ENCODE measurements around the gene PAFAH1B1. TPM values are rescaled to one million over a fixed set of nuclear protein-coding genes. Genes with fewer than 3 reads are reported as not detected.

The PAFAH1B1 gene
- total and polyA plus RNA-seq, 10 of the 15 experiments (the other 5 are each of a cell fraction or from before 2014, with no cell fraction given) = 28.9 to 107 (median 49.1) TPM

DNA sequence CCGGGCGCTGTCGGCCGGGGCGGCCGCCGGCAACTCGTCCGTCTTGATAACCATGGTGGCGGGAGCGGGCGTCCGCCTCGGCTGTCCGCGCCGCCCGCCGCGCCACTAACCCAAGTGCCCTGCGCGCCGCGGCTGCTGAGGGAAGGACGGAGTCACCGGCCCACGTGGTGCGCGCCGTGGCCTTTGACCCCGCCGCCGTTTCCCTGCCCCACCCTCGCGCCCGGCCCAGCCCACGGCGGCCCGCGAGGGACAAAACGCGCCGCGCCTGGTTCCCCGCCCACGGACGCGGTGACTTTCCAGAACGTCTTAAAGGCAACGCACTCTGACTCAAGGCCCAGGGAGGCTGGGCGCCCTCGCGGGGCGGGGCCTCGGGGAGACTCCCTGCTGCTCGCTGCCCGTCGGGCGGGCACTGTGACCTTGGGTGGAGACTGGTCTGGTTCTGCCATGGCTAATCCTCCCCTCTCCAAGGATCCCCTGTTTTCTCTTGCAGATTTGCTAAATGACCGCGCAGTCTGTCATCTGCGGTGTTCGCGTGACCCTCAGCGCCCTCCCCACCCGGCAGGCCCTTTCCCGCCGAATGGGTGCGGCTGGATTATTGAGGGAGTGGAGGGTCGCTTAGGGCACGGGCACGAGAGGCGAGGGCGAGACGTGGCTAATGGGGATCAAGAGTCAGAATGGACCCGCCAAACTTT, 118.3 kb downstream of the PAFAH1B1 start, which contains the start of gene CLUH (continued):
- TF ChIP-seq HSF1 (IDR thresholded peaks at IDR 0.05; ENCODE audit: low read depth, low read length) (no peak; the same call in 1 of the 2 replicates), NR2C2 (IDR thresholded peaks at IDR 0.05; ENCODE audit: borderline replicate concordance, control insufficient read depth, insufficient read length, low read depth) (peak; percentile 81), SIN3A (IDR thresholded peaks at IDR 0.05; ENCODE audit: low read depth, low read length) (peak; percentile 95), HCFC1 (IDR thresholded peaks at IDR 0.05; ENCODE audit: low read length) (peak; percentile 77), MYC (IDR thresholded peaks at IDR 0.05; ENCODE audit: insufficient read depth, insufficient read length, insufficient replicate concordance, low read length, severe bottlenecking) (no peak)

DNA sequence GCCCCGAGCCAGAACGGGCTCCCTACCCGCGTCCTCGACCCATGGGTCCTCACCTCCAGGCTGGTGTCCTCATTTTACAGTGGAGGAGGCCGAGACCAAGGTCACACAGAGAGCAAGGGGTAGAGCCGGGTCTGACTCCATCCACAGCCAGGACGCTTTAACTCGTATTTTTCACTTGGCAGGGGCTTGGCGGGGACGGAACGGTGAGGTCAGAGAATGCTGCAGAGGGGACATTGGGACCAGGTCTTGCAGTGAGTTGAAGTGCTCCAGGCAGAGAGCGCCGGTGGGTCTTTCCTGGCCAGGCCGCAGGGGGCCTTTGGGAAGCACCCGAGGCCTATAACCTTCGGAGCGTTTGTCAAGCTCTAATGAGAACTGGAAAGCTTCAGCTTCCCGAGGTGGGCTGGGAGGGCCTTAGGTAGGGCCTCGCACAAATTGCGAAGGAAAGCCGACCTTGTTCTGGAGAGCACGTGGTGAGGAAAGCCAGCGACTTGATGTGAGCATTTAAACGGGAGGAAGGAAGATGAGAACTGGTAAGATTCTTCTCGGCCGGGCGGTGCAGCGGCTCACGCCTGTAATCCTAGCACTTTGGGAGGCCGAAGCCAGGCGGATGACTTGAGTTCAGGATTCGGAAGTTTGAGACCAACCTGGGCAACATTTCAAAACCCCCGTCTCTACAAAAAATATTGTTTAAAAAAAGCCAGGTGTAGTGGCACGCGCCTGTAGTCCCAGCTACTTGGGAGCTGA, 119.0 kb downstream of the PAFAH1B1 start:
- Histone ChIP-seq H3K79me2 (ENCODE audit: control insufficient read depth, insufficient read depth, low read length) (peaks cover 48% of the 10 kb centered on the region), H3K4me1 (ENCODE audit: control insufficient read depth, insufficient read depth, low read length) (peaks cover 20% of the 10 kb centered on the region), H3K9ac (ENCODE audit: control insufficient read depth, insufficient read depth, low read length) (peak overlapping the region; percentile 79), H3K27me3 (replicated peaks in 1 of 2; ENCODE audit: control insufficient read depth in 2 of 2, insufficient read depth in 2 of 2, low read length in 1 of 2) (no peaks in the 10 kb centered on the region), H3K27ac (ENCODE audit: control insufficient read depth, insufficient read depth) (peak overlapping the region; percentile 79), H3K9me3 (replicated peaks; ENCODE audit: control insufficient read depth, insufficient read depth, low read length) (no peaks in the 10 kb centered on the region), H3K36me3 (ENCODE audit: control insufficient read depth in 2 of 2, insufficient read depth in 2 of 2, low read length in 1 of 2) (peaks cover 0 to 3% of the 10 kb centered on the region in 2 experiments; a peak in 2 of 4 replicates), H4K20me1 (ENCODE audit: control insufficient read depth, insufficient read depth) (peaks cover 5% of the 10 kb centered on the region; the same call in 1 of the 2 replicates), H3K4me3 (peak overlapping the region; percentile 95), H3K4me2 (ENCODE audit: control insufficient read depth, insufficient read depth) (peak overlapping the region; percentile 97), H2AFZ (ENCODE audit: control insufficient read depth, low read depth, low read length) (peak overlapping the region; percentile 85)
- SMC1A ChIA-PET (ENCODE audit: uncharacterized antibody, unreplicated experiment) = interaction anchor here (0.9 kb wide), 1 partner anchor 80 kb away, joined by 3 read pairs; no protein-coding TSS in a partner anchor
- ATAC-seq = no peak
- POLR2A ChIA-PET = no interaction called here
- RAD21 ChIA-PET (ENCODE audit: unreplicated experiment) = no interaction called here
- WGBS (ENCODE audit: insufficient coverage, insufficient replicate concordance, low lambda C conversion rate, missing lambda C conversion rate) = 84% methylated on average over 35 of the region's 36 CpGs
- no peak for DNase-seq (ENCODE audit: low read depth, low spot score)
- CTCF ChIA-PET = no interaction called here
- BruUV-seq (replicated peaks) = TSS peak; percentile 96
- intact Hi-C loops (cut with micrococcal nuclease; ENCODE audit: unreplicated experiment) (no loop called here), in situ Hi-C loops (cut with MboI) (no loop called here)
- FAIRE-seq = no peak
- TF ChIP-seq PKNOX1 (IDR thresholded peaks at IDR 0.05) = no peak
- no peak for TF ChIP-seq ZNF207 (IDR thresholded peaks at IDR 0.05; ENCODE audit: borderline replicate concordance)
- 0 out of 2 replicates have a peak, but pooled peaks have one; percentile 31 for TF ChIP-seq ZBTB40 (IDR thresholded peaks at IDR 0.05; ENCODE audit: borderline replicate concordance)
- TF ChIP-seq HDGF (IDR thresholded peaks at IDR 0.05) = 0 out of 2 replicates have a peak, but pooled peaks have one; percentile 13
- TF ChIP-seq ZNF217 (IDR thresholded peaks at IDR 0.05) = no peak
- no peak for TF ChIP-seq CBX3 (IDR thresholded peaks at IDR 0.05; ENCODE audit: borderline replicate concordance, low read depth)
- no peak for TF ChIP-seq PAX5 (IDR thresholded peaks at IDR 0.05; ENCODE audit: borderline replicate concordance, low read depth, low read length)
